Measurements from ENCODE around the gene MEG3.

MEG3 gene

GRCh38 chr14:100779691-100780080, 46.2 kb upstream of the MEG3 start:
- H3K4me3 ChIP-seq (ENCODE audit: low read length) = no peak overlapping the region
- no peak for DNase-seq (ENCODE audit: low read depth)
- TF ChIP-seq, protein P1, sequence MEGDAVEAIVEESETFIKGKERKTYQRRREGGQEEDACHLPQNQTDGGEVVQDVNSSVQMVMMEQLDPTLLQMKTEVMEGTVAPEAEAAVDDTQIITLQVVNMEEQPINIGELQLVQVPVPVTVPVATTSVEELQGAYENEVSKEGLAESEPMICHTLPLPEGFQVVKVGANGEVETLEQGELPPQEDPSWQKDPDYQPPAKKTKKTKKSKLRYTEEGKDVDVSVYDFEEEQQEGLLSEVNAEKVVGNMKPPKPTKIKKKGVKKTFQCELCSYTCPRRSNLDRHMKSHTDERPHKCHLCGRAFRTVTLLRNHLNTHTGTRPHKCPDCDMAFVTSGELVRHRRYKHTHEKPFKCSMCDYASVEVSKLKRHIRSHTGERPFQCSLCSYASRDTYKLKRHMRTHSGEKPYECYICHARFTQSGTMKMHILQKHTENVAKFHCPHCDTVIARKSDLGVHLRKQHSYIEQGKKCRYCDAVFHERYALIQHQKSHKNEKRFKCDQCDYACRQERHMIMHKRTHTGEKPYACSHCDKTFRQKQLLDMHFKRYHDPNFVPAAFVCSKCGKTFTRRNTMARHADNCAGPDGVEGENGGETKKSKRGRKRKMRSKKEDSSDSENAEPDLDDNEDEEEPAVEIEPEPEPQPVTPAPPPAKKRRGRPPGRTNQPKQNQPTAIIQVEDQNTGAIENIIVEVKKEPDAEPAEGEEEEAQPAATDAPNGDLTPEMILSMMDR (conservative IDR thresholded peaks at IDR 0.05; ENCODE audit: low read length) = no peak

DNA sequence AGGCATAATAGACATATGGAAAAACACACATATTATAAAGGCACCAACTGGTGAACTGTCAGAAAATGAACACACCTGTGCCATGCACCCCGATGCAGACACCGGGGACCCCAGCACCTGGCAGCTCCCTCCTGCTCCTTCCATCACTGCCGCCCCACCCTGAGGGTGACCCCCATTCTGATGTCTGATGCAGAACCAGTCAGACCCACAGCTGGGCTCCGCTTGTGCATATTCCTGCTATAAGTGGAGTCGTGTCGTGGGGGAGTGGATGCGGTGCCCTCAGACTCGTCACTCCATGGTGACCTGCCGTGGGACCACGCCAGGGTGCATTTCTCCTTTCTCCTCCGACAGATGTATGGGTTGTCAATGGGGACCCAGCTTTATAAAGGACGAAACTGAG, 45.7 kb upstream of the MEG3 start:
- DNase-seq (ENCODE audit: low read depth) = no peak
- TF ChIP-seq, protein P1 (conservative IDR thresholded peaks at IDR 0.05; ENCODE audit: low read length) = no peak
- H3K4me3 ChIP-seq (ENCODE audit: low read length) = no peak overlapping the region

DNA sequence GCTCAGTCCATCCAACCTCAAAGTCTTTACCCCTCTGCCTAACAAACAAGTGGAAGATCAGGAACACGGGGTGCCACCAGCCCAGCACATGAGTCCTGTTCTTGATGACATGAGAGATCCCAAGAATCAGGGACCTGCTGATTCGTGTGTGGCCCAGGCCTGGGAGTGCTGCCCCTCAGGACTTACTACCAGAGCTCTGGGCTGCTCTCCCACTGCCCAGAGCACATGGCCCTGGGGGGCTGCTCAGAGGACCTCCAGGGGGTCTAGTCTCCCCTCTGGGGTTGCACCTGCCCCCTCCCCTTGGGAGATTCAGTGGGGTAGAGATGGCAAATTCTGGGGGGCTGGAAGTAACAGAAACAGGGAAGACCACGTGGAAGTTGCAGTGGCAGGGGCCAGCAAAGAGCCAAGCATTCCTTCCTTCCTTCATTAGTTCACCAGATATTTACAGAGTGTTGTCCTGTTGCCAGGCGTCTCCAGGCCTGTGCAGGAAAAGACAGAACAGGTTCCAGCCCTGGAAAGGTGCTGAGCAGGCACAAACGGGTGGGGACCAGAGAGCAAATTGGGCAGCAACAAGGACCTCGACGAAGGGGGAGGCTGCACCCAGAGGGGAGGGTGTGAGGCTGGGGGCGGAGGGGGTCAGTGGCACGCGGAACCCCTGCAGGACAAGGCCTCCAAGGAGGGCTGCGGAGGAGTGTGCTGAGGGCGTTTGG, 45.1 kb upstream of the MEG3 start:
- no peak overlapping the region for H3K4me3 ChIP-seq (ENCODE audit: low read length)
- TF ChIP-seq, protein P1 (conservative IDR thresholded peaks at IDR 0.05; ENCODE audit: low read length) = no peak
- DNase-seq (ENCODE audit: low read depth) = no peak

- no peak overlapping the region for H3K4me3 ChIP-seq (ENCODE audit: low read length)
- TF ChIP-seq, protein P1 (conservative IDR thresholded peaks at IDR 0.05; ENCODE audit: low read length) = no peak
- DNase-seq (ENCODE audit: low read depth) = no peak
Observed at GRCh38 chr14:100781952-100782351, 44.0 kb upstream of the MEG3 start.

- H3K4me3 ChIP-seq (ENCODE audit: low read length) = no peak overlapping the region
- TF ChIP-seq, protein P1 (conservative IDR thresholded peaks at IDR 0.05; ENCODE audit: low read length) = no peak
- no peak for DNase-seq (ENCODE audit: low read depth)
Observed at GRCh38 chr14:100782516-100783320, 43.2 kb upstream of the MEG3 start.

GRCh38 chr14:100783630-100784370, 42.1 kb upstream of the MEG3 start:
- no peak overlapping the region for H3K4me3 ChIP-seq (ENCODE audit: low read length)
- no peak for DNase-seq (ENCODE audit: low read depth)
- TF ChIP-seq, protein P1 (conservative IDR thresholded peaks at IDR 0.05; ENCODE audit: low read length) = no peak
